Stimulated activated CD4-positive, alpha-beta T cell treated with anti-CD3 and anti-CD28 coated beads, Interleukin-15, amount 100 ng/mL, for 1 hour (primary cell): Measurements from ENCODE around the gene SETD1B.

Experiments used
- DNase-seq, 2 donors: peaks; one replicate each; pipeline ENCODE4 v3.0.0-alpha.2; 2020; ENCODE audit warnings: low read depth in 1 of 2, low spot score in 1 of 2

Gene SETD1B

GRCh38 chr12:121795034-121795968, 8.5 kb upstream of the SETD1B start:
- peak; percentile 74 to 77 for DNase-seq

GRCh38 chr12:121796855-121797751, 6.7 kb upstream of the SETD1B start:
- DNase-seq, result no peak

- no peak for DNase-seq
Measured at GRCh38 chr12:121797937-121798786, 5.6 kb upstream of the SETD1B start.

GRCh38 chr12:121798787-121799155, 5.0 kb upstream of the SETD1B start:
- DNase-seq, result no peak

- no peak for DNase-seq
Measured at GRCh38 chr12:121799156-121799841, 4.5 kb upstream of the SETD1B start.

- peak; percentile 60 to 81 for DNase-seq
Measured at GRCh38 chr12:121799842-121800693, 3.7 kb upstream of the SETD1B start.

GRCh38 chr12:121800694-121801594, 2.9 kb upstream of the SETD1B start:
- DNase-seq, result no peak

- no peak for DNase-seq
Measured at GRCh38 chr12:121801595-121802484, 2.0 kb upstream of the SETD1B start.

- DNase-seq, result no peak
Measured at GRCh38 chr12:121802485-121802842, 1.3 kb upstream of the SETD1B start.

- peak; percentile 76 to 80 for DNase-seq
Measured at GRCh38 chr12:121802843-121803698, 738 bp upstream of the SETD1B start.

- peak in 1 of 2 donors; percentile 40 for DNase-seq
Measured at GRCh38 chr12:121804417-121805111, 755 bp downstream of the SETD1B start.

GRCh38 chr12:121805171-121806008, 1.6 kb downstream of the SETD1B start:
- no peak for DNase-seq

GRCh38 chr12:121806009-121806545, 2.3 kb downstream of the SETD1B start:
- no peak for DNase-seq

GRCh38 chr12:121806546-121807423, 3.0 kb downstream of the SETD1B start:
- no peak for DNase-seq
